Osteocyte (in vitro differentiated cells): ENCODE results near the gene SINHCAF. TPM values are rescaled to one million over a fixed set of nuclear protein-coding genes. Genes with fewer than 3 reads are reported as not detected.

ENCODE experiments used
- DNase-seq: peaks from one replicate; pipeline ENCODE4 v3.0.0; 2021; ENCODE audit warnings: mixed read lengths; ENCODE audit not compliant: unreplicated experiment; ENCODE audit errors: extremely low spot score
- H3K27ac Mint-ChIP-seq: one replicate; pipeline ENCODE4 v1.8.0; 2021; ENCODE audit warnings: mild to moderate bottlenecking, mixed read lengths; ENCODE audit not compliant: unreplicated experiment
- H3K27me3 Mint-ChIP-seq: one replicate; pipeline ENCODE4 v1.8.0; 2021; ENCODE audit warnings: mixed read lengths; ENCODE audit not compliant: unreplicated experiment
- H3K36me3 Mint-ChIP-seq: one replicate; pipeline ENCODE4 v1.8.0; 2021; ENCODE audit warnings: mixed read lengths; ENCODE audit not compliant: unreplicated experiment
- H3K4me1 Mint-ChIP-seq: one replicate; pipeline ENCODE4 v1.8.0; 2021; ENCODE audit warnings: mixed read lengths; ENCODE audit not compliant: unreplicated experiment
- H3K4me3 Mint-ChIP-seq: one replicate; pipeline ENCODE4 v1.8.0; 2021; ENCODE audit warnings: mild to moderate bottlenecking, moderate library complexity, mixed read lengths; ENCODE audit not compliant: unreplicated experiment
- H3K9me3 Mint-ChIP-seq: one replicate; pipeline ENCODE4 v1.8.0; 2021; ENCODE audit warnings: mixed read lengths; ENCODE audit not compliant: unreplicated experiment
- CTCF ChIP-seq: fragments of 200-600 bp; sonication (generic); IDR thresholded peaks from 2 replicates; pipeline ENCODE4 v1.5.0; 2021; ENCODE audit warnings: antibody characterized with exemption, mild to moderate bottlenecking, moderate library complexity
- total RNA-seq: library from RNA; stranded (reverse); gene quantifications from 2 replicates; pipeline ENCODE4 v1.2.1, GENCODE V29; 2021

SINHCAF gene
- total RNA-seq, 1 donor from 2014 or later: 41.1 TPM

GRCh38 chr12:31343139-31343538 lies 17.2 kb upstream of the SINHCAF start:
- DNase-seq: no peak

GRCh38 chr12:31342286-31342685 lies 16.3 kb upstream of the SINHCAF start:
- no peaks in the 10 kb centered on the region for H3K4me1 Mint-ChIP-seq
- TF ChIP-seq CTCF: no peak

More at GRCh38 chr12:31343139-31343538, 17.2 kb upstream of the SINHCAF start:
- Mint-ChIP-seq H3K4me1 (no peaks in the 10 kb centered on the region), H3K27me3 (peaks cover 15% of the 10 kb centered on the region), H3K36me3 (no peaks in the 10 kb centered on the region), H3K9me3 (no peaks in the 10 kb centered on the region), H3K27ac (no peak overlapping the region), H3K4me3 (no peak overlapping the region)
- TF ChIP-seq CTCF: no peak

GRCh38 chr12:31339831-31340622 lies 14.1 kb upstream of the SINHCAF start:
- Mint-ChIP-seq H3K4me1 (no peaks in the 10 kb centered on the region), H3K27me3 (peaks cover 2% of the 10 kb centered on the region), H3K27ac (no peak overlapping the region), H3K36me3 (no peaks in the 10 kb centered on the region), H3K9me3 (no peaks in the 10 kb centered on the region), H3K4me3 (no peak overlapping the region)
- DNase-seq: no peak
- no peak for TF ChIP-seq CTCF

More at GRCh38 chr12:31342286-31342685, 16.3 kb upstream of the SINHCAF start:
- Mint-ChIP-seq H3K9me3 (no peaks in the 10 kb centered on the region), H3K27me3 (peaks cover 12% of the 10 kb centered on the region), H3K4me3 (no peak overlapping the region), H3K27ac (no peak overlapping the region), H3K36me3 (no peaks in the 10 kb centered on the region)
- no peak for DNase-seq

GRCh38 chr12:31337952-31338351 lies 12.0 kb upstream of the SINHCAF start:
- H3K36me3 Mint-ChIP-seq: no peaks in the 10 kb centered on the region
- H3K4me3 Mint-ChIP-seq: no peak overlapping the region
- H3K27ac Mint-ChIP-seq: no peak overlapping the region
- H3K4me1 Mint-ChIP-seq: no peaks in the 10 kb centered on the region
- no peak for DNase-seq
- no peak for TF ChIP-seq CTCF
- H3K27me3 Mint-ChIP-seq: peaks cover 3% of the 10 kb centered on the region
- H3K9me3 Mint-ChIP-seq: no peaks in the 10 kb centered on the region

GRCh38 chr12:31331242-31331641 lies 5.3 kb upstream of the SINHCAF start:
- Mint-ChIP-seq H3K9me3 (no peaks in the 10 kb centered on the region), H3K36me3 (no peaks in the 10 kb centered on the region), H3K27ac (no peak overlapping the region), H3K27me3 (peaks cover 24% of the 10 kb centered on the region), H3K4me3 (no peak overlapping the region), H3K4me1 (peaks cover 5% of the 10 kb centered on the region)
- no peak for TF ChIP-seq CTCF
- DNase-seq: no peak
